RKO (cell line): ENCODE data around the gene SLC4A1.

Experiments
- DNase-seq: peaks from one replicate; pipeline ENCODE4 v3.0.0-alpha.2; 2016; ENCODE audit warnings: low spot score

Gene SLC4A1

DNA sequence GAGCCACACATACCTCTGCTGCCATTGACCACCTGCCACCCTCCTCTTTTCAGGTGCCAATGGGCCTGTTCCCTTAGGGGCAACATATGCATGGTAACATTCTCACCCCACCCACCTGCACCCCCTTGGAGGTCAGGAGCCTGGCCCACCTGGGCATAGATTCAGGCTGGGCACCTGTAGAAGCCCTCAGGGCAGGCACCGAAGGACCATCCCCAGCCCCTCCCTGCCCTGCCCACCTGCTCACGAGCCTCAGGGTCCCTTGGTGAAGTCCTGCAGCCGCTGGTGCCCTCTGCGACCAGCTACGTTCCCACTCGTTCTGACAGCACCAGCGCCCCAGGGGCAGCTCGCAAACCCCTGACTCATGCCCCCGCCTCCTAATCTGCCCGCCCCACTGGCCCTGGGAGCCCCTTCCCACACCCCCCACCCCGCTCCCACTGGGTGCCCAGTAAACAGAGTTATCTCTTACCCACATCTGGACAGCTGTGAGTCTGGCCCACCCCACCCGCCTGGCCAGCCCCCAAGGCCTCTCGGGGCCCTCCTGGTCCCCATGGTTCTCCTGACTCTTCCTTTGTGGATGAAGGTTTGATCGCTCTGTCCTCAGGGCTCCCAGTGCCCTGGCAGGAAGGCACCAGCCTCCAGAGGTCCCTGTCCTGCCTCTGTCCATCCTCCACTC, at the start of gene SLC4A1:
TSS of gene SLC4A1 (minus strand) at position 318 of the 673 bp plus-strand sequence. CDS start 5,269 bp downstream, outside the sequence.
- DNase-seq, result no peak

DNA sequence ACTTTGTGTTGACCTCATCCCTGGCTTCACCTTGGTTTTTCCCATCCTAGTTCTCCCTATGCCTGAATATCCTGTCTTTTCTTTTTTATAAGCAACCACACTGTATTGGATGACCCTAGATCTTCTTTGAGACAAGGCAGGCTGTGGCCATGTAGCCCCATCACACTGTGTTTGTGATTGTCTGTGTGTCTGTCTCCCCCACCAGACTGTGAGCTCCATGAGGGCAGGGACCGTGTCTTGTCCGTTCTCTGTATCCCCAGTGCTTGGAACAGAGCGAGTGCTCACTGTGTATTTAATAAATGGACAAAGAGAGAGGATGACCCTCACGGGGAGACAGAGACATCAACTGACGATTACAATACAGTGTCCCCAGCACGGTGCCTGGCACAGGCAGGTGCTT, 49.6 kb upstream of the SLC4A1 start:
- DNase-seq, result no peak

- DNase-seq, result no peak
These were observed 48.1 kb upstream of the SLC4A1 start for GRCh38 chr17:44315760-44316731.

DNA sequence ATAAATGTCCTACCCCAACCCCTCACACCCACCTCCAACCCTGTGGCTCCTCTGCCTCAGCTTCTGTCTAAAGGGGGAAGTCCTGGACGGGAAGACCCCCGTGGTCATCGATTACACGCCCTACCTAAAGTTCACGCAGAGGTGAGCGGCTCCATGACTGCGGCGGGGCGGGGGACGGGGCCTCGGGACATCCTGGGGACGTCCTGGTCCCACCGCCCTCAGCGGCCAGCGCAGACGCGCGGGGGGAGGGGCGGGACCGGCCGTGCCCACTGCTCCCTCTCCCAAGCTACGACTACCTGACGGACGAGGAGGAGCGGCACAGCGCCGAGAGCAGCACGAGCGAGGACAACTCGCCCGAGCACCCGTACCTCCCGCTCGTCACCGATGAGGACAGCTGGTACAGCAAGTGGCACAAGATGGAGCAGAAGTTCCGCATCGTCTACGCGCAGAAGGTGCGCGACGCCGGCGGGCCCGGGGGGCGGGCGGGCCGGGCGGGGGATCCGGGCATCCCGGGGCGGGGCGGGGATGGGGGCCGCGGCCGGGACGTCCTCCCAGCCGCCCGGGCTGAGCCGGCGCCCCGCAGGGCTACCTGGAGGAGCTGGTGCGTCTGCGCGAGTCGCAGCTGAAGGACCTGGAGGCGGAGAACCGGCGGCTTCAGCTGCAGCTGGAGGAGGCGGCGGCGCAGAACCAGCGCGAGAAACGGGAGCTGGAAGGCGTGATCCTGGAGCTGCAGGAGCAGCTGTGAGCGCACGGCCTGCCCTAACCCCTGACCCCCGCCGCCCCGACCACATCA, 47.1 kb upstream of the SLC4A1 start:
- DNase-seq, result no peak

GRCh38 chr17:44314524-44314868, 46.6 kb upstream of the SLC4A1 start:
- DNase-seq, result no peak

- DNase-seq, result no peak
These were observed 46.1 kb upstream of the SLC4A1 start for GRCh38 chr17:44314031-44314430.

- no peak for DNase-seq
These were observed 44.6 kb upstream of the SLC4A1 start for GRCh38 chr17:44312396-44313104.

DNA sequence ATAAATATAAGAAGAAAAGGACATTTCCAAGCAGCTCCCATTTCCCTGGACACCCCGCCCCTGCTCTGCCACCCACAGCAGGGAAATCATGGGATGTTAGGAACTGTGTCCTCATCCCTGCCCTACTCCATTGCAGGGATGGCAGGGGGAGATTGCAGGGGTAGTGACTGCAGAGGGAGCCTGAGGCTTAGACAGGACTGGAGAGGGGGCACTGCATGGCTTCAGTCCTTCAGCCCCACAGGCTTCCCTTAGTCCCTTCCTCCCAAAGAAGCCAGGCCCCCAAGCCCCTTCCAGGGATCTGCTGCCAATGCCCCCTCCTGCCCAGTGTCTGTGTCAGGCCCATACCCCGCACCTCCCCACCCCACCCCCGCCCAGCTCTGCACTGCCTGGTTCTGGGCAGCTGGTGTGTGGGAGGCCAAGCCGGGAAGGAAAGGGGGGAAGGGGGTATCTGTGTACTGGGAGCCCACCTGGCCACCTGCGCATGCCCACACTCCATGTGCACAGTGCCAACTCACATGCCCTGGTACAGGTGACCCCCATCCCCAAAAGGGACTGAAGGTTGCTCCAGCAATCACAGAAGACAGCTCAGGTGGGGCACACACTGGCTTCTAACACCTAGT, 43.7 kb upstream of the SLC4A1 start:
- DNase-seq, result no peak

- no peak for DNase-seq
These were observed 42.9 kb upstream of the SLC4A1 start for GRCh38 chr17:44310609-44311376.

- DNase-seq, result no peak
These were observed 42.3 kb upstream of the SLC4A1 start for GRCh38 chr17:44310188-44310587.

DNA sequence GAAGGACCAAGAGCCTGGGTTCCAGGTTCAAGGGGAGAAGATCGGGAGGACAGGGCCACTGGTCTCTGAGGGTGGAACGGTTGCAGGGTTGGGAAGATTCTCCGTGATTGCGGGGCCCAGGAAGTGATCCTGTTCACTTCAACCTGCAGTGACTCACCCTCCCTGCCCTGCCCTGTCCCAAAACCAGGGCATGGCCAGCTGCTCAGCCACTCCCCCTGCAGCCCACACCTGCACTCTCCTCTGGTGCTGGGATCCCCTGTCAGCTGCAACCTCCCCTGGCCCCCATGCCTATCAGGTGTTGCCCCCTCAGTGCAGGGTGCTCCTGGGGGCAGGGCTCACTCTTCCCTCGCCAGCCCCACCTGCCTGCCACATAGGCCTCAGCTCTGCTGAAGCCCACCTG, 41.5 kb upstream of the SLC4A1 start:
- no peak for DNase-seq

- DNase-seq, result no peak
These were observed 40.9 kb upstream of the SLC4A1 start for GRCh38 chr17:44308865-44309264.

GRCh38 chr17:44308320-44308818, 40.4 kb upstream of the SLC4A1 start, which contains the start of gene RUNDC3A:
RUNDC3A (plus strand) TSS chr17:44308601; CDS start chr17:44308833, 232 bp downstream.
- DNase-seq, result peak; percentile 78

GRCh38 chr17:44307387-44308186, 39.7 kb upstream of the SLC4A1 start:
- peak; percentile 62 for DNase-seq

GRCh38 chr17:44304651-44305050, 36.7 kb upstream of the SLC4A1 start:
- no peak for DNase-seq

GRCh38 chr17:44297975-44298374, 30.0 kb upstream of the SLC4A1 start:
- DNase-seq, result no peak

DNA sequence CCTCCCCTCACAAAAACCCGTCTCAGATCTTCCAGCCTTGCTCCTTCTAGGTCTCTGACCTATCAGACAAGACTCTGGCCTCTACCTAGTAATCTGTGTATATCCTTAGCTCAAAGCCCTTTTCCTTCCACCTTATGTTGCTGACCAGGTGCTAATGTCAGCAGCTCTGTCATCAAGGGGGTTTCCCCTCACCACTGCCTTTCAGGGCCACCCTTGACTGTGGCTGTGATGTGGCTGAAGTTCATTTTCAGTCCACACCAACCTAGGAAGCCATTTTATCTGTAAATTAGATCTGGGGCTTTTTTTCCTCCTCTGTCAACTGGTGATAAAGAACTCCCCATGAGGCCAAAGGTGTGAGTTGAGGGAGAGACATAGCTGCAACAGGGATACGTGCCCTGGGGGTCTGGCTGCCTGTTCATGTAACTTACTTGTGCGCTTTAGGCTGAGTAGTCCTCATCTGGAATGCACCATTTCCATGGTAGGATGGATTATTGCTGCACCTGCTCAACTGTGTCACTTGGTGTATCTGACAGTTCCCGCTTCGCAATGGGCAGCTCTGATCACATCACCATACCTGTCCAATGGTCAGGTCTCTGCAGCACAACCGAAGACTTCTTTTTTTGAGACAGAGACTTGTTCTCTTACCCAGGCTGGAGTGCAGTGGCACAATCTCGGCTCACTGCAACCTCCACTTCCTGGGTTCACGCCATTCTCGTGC, 25.7 kb upstream of the SLC4A1 start:
- no peak for DNase-seq

DNA sequence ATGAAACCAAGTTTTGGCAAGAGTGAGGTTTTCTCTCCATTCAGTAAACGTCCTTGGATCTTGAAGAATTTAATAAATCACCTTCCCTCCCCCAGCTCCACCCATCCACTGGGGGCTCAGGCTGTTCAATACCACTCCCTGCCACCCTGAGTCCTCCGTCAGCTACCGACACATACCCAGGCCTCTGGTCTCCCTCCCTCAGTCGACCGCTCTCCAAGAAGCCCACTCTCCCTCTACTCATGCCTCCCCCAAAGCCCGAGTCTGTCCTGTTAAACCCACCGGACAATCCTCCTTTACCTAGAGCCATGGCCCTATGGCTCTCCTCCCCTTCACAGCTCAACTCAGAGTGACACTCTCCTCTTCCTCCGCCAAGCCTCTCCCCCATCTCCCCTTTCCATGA, 19.7 kb upstream of the SLC4A1 start:
- no peak for DNase-seq

- DNase-seq, result no peak
These were observed 16.1 kb upstream of the SLC4A1 start for GRCh38 chr17:44284024-44284400.
